Vagina (tissue), 2 donors: ENCODE data around the gene THTPA.

Experiments used
- POLR2AphosphoS5 ChIP-seq, 2 donors: sonication (generic); formaldehyde crosslinking; IDR thresholded peaks; one replicate each; pipeline ENCODE4 v1.9.0; 2017; ENCODE audit warnings: antibody characterized with exemption in 2 of 2, mild to moderate bottlenecking in 2 of 2, low read depth in 1 of 2; ENCODE audit not compliant: insufficient read depth in 1 of 2
- TF ChIP-seq, protein P1 (sequence below), 3 experiments: fragments of 450-650 bp in 2 of 3; fragments of 200-600 bp in 1 of 3; sonication (generic) in 1 of 3; IDR thresholded peaks; one replicate each; pipeline ENCODE4 v1.5.1; 2017 to 2019; ENCODE audit warnings: antibody characterized with exemption in 3 of 3, mild to moderate bottlenecking in 2 of 3, moderate library complexity in 2 of 3

- TF ChIP-seq POLR2AphosphoS5 (IDR thresholded peaks at IDR 0.05; ENCODE audit: insufficient read depth in 1 of 2, low read depth in 1 of 2): peak in 1 of 2 donors; percentile 30
- TF ChIP-seq, protein P1, sequence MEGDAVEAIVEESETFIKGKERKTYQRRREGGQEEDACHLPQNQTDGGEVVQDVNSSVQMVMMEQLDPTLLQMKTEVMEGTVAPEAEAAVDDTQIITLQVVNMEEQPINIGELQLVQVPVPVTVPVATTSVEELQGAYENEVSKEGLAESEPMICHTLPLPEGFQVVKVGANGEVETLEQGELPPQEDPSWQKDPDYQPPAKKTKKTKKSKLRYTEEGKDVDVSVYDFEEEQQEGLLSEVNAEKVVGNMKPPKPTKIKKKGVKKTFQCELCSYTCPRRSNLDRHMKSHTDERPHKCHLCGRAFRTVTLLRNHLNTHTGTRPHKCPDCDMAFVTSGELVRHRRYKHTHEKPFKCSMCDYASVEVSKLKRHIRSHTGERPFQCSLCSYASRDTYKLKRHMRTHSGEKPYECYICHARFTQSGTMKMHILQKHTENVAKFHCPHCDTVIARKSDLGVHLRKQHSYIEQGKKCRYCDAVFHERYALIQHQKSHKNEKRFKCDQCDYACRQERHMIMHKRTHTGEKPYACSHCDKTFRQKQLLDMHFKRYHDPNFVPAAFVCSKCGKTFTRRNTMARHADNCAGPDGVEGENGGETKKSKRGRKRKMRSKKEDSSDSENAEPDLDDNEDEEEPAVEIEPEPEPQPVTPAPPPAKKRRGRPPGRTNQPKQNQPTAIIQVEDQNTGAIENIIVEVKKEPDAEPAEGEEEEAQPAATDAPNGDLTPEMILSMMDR (IDR thresholded peaks at IDR 0.05): no peak
Measured at GRCh38 chr14:23577004-23577681, 21.1 kb downstream of the THTPA start.
